Measurements from ENCODE around the gene LASP1.

Gene LASP1

DNA sequence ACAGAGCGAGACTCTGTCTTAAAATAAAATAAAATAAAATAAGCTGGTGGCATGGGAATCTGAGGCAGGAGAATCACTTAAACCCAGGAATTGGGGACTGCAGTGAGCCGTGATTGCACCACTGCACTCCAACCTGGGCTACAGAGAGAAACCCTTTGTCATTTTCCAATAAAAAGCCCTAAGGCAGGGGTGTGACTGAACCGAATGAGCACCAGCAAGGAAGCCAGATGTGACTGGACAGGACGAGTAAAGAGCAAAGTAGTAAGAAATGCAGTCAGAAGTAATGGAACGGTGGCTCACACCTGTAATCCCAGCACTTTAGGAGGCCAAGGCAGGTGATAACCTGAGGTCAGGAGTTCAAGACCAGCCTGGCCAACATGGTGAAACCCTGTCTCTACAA lies 12.6 kb upstream of the LASP1 start:
- ChIA-PET POLR2A (no interaction called here), CTCF (interaction anchor here (0.6 kb wide), 1 partner anchor 61 kb away, joined by 3 read pairs; no protein-coding TSS in a partner anchor)
- H3K4me3 ChIP-seq (ENCODE audit: low read depth, low read length), result no peak overlapping the region
- DNase-seq (ENCODE audit: low read depth, low spot score), result no peak
- TF ChIP-seq, protein P1, sequence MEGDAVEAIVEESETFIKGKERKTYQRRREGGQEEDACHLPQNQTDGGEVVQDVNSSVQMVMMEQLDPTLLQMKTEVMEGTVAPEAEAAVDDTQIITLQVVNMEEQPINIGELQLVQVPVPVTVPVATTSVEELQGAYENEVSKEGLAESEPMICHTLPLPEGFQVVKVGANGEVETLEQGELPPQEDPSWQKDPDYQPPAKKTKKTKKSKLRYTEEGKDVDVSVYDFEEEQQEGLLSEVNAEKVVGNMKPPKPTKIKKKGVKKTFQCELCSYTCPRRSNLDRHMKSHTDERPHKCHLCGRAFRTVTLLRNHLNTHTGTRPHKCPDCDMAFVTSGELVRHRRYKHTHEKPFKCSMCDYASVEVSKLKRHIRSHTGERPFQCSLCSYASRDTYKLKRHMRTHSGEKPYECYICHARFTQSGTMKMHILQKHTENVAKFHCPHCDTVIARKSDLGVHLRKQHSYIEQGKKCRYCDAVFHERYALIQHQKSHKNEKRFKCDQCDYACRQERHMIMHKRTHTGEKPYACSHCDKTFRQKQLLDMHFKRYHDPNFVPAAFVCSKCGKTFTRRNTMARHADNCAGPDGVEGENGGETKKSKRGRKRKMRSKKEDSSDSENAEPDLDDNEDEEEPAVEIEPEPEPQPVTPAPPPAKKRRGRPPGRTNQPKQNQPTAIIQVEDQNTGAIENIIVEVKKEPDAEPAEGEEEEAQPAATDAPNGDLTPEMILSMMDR (IDR thresholded peaks at IDR 0.05; ENCODE audit: insufficient read depth, low read length, missing control alignments), result no peak

DNA sequence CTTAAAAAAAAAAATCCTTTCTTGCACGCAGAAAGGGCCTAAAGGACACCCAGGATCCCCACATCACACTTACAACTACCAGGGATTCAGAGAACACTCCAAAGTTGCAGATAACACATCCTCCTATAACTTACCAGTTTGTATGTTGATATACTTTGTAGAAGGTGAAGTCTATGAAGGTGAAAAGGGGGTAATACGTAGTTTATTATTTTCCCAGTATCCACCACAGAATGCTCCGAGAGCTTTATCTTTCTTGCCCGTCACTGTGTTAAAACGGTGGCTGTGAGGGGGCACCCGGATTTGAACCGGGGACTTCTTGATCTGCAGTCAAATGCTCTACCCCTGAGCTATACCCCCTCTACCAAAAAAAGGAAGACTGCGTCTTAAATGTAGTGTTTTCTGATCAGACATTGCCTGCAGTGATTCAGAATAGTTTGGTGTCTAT lies 8.4 kb upstream of the LASP1 start:
- no peak for DNase-seq (ENCODE audit: low read depth, low spot score)
- no peak overlapping the region for H3K4me3 ChIP-seq (ENCODE audit: low read depth, low read length)
- ChIA-PET CTCF (interaction anchor here (1.1 kb wide), 1 partner anchor 9 kb away, joined by 3 read pairs; no protein-coding TSS in a partner anchor), POLR2A (no interaction called here)
- TF ChIP-seq, protein P1 (IDR thresholded peaks at IDR 0.05; ENCODE audit: insufficient read depth, low read length, missing control alignments), result no peak

DNA sequence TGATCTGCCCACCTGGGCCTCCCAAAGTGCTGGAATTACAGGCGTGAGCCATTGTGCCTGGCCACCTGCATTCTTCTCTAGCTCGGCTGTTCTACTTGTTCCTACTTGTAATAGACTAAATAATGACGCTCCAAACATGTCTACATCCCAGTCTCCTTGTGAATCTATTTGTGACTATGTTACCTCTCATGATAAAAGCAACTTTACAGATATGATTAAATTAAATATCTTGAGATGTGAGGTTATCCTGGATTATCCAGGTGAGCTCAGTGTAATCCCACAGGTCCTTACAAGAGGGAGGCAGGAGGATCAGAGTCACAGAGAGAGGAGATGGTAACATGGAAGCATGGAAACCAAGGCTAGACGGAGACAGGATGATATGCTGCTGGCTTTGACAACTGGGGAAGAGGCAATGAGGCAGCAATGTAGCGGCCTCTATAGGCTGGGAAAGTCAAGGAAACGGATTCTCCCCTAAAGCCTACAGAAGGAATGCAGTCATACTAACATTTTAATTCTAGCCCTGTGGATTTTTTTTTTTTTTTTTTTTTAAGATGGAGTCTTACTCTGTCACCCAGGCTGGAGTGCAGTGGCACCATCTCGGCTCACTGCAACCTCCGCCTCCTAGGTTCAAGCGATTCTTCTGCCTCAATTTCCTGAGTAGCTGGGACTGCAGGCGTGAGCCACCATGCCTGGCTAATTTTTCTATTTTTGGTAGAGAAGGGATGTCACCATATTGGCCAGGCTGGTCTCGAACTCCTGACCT lies 5.0 kb upstream of the LASP1 start:
- POLR2A ChIA-PET, result no interaction called here
- no peak overlapping the region for H3K4me3 ChIP-seq (ENCODE audit: low read depth, low read length)
- TF ChIP-seq, protein P1 (IDR thresholded peaks at IDR 0.05; ENCODE audit: insufficient read depth, low read length, missing control alignments), result peak; percentile 42
- CTCF ChIA-PET, result interaction anchor here (1.0 to 3.0 kb wide), 3 partner anchors 10 to 250 kb away, joined by 3 to 16 read pairs (median 4); partner anchors contain the start of gene RPL23
- DNase-seq (ENCODE audit: low read depth, low spot score), result no peak

DNA sequence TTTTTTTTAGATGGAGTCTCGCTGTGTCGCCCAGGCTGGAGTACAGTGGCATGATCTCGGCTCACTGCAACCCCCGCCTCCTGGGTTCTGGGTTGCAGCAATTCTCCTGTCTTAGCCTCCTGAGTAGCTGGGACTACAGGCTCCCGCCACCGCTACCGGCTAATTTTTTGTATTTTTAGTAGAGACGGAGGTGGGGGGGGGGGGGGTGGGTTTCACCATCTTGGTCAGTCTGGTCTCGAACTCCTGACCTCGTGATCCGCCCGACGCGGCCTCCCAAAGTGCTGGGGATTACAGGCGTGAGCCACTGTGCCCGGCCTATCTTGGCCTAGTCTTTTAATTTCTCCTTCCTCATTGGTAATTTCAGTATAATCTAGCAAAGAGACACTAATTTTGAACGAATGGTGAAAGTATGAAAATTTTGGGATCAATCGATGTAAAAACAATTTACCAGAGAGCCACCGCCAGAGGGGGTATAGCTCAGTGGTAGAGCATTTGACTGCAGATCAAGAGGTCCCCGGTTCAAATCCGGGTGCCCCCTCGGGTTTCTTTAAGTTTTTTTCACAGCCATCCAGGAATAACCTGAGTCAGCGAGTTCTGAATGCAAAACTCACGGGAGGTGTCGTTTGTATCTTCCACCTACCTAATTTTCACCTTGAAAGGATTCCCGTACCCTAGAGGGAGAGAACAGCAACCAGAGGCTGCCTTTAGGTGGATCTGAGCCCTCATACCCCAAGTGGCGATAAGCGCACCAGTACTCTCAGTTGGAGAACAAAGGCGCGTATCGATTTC lies 2.5 kb upstream of the LASP1 start:
- no peak for DNase-seq (ENCODE audit: low read depth, low spot score)
- TF ChIP-seq, protein P1 (IDR thresholded peaks at IDR 0.05; ENCODE audit: insufficient read depth, low read length, missing control alignments), result no peak
- ChIA-PET POLR2A (interaction anchor here (0.7 to 5.0 kb wide), 7 partner anchors 10 to 182 kb away, joined by 3 to 57 read pairs (median 4); partner anchors contain the start of genes PSMB3 and RPL23), CTCF (interaction anchor here (0.8 to 1.9 kb wide), 8 partner anchors 8 to 291 kb away, joined by 3 to 6 read pairs (median 4); partner anchors contain the start of genes LASP1NB and RPL23)
- peak overlapping the region; percentile 99 for H3K4me3 ChIP-seq (ENCODE audit: low read depth, low read length)

DNA sequence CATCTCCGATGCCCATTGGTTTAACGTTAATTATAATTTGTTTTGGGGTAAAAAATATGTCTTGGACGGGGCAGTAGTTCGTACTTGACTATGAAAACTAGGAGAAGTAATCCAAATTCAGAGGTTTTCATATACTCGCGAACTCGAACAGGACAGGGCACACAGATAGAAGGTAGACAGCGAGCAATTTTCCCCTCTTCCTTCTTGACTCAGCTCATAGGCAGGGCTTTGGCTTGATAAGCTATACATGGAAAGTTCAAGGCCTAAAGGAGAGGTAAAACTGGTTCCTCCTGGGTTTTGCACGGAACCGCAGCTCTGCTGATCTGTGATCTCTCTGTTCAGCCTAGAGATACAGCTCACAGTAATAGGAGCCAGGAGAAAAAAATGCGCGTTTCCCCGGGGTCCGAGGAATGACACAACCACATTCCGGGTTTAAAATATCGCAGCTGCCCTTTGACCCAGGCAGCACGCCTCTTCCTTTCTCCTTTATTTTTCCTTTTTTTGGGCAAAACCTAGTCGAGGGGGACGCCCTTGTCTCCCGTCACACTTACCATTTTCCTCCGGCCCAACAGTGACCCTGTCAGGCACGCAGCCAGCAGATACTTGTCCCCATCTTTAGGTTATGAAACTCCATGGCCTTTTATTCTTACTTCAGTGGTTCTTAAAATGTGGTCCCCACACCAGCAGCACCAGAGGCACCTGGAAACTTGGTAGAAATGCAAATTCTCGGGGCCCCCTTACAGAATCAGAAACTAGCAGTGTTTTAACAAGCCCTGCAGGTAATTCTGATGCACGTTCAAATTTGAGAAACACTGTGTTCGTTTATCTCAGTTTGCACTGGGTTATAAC lies 1.7 kb upstream of the LASP1 start:
- no peak for DNase-seq (ENCODE audit: low read depth, low spot score)
- TF ChIP-seq, protein P1 (IDR thresholded peaks at IDR 0.05; ENCODE audit: insufficient read depth, low read length, missing control alignments), result no peak
- ChIA-PET POLR2A (interaction anchor here (0.7 to 5.0 kb wide), 8 partner anchors 9 to 182 kb away, joined by 3 to 57 read pairs (median 4); partner anchors contain the start of genes PSMB3 and RPL23), CTCF (interaction anchor here (0.8 to 1.9 kb wide), 9 partner anchors 9 to 290 kb away, joined by 3 to 6 read pairs (median 4); partner anchors contain the start of genes LASP1NB and RPL23)
- H3K4me3 ChIP-seq (ENCODE audit: low read depth, low read length), result peak overlapping the region; percentile 99
